WERI-Rb-1 (cell line): Measurements from ENCODE around the gene LHFPL5.

ENCODE experiments used
- DNase-seq: peaks from one replicate; pipeline ENCODE4 v3.0.0-alpha.2; 2020
- H3K27ac ChIP-seq: fragments of 250-450 bp; sonication (Bioruptor Pico); 2 replicates; pipeline ENCODE4 v1.5.1; 2020; ENCODE audit warnings: mild to moderate bottlenecking, moderate library complexity
- H3K27me3 ChIP-seq: fragments of 250-450 bp; sonication (Bioruptor Pico); 2 replicates; pipeline ENCODE4 v1.5.1; 2021; ENCODE audit warnings: mild to moderate bottlenecking, low read depth, moderate library complexity; ENCODE audit not compliant: insufficient read depth, severe bottlenecking
- H3K36me3 ChIP-seq: fragments of 250-450 bp; sonication (Bioruptor Pico); 2 replicates; pipeline ENCODE4 v1.5.1; 2020; ENCODE audit warnings: mild to moderate bottlenecking, moderate library complexity
- H3K4me3 ChIP-seq: 2 replicates; pipeline ENCODE4 v1.5.1; 2011; ENCODE audit warnings: low read depth, mild to moderate bottlenecking, control low read depth, low read length
- H3K9me3 ChIP-seq: fragments of 250-450 bp; sonication (Bioruptor Pico); 2 replicates; pipeline ENCODE4 v1.5.1; 2021; ENCODE audit warnings: mild to moderate bottlenecking, moderate library complexity; ENCODE audit not compliant: severe bottlenecking
- CTCF ChIP-seq: IDR thresholded peaks from 2 replicates; pipeline ENCODE4 v1.5.1; 2011; ENCODE audit warnings: low read depth, mild to moderate bottlenecking, control low read depth, inconsistent platforms, low read length

Gene LHFPL5

DNA sequence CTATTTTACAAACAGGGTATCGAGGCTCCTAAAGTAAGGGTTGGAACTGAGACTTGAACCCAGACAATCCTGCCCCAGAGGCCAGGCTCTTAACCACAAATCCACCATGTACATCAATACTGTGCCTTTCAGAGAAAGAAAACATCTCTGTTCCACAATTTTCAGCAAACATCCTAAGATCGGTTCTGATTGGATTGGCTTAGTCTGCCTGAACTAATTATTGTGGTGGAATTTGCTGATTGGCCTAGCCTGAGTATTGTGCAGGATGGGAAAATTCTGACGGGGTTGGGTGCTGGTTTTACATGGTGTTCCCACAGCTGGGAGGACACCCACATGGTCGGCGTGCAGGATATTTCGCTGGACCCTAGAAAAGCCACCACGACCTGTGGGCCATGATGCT is 24.4 kb upstream of the LHFPL5 start, which contains the start of gene CLPSL1:
CLPSL1 (plus strand) TSS at position 301 of the 400 bp plus-strand sequence; CDS start at position 393, 92 bp downstream.
- peaks cover 3% of the 10 kb centered on the region for H3K9me3 ChIP-seq
- H3K4me3 ChIP-seq = no peak within 1 kb of the TSS
- H3K36me3 ChIP-seq = no peaks in the 10 kb centered on the region
- no peaks in the 10 kb centered on the region for H3K27me3 ChIP-seq
- TF ChIP-seq CTCF = no peak
- H3K27ac ChIP-seq = no peak within 1 kb of the TSS
- no peak for DNase-seq

GRCh38 chr6:35781290-35781689 is 23.9 kb upstream of the LHFPL5 start:
- Histone ChIP-seq H3K27ac (no peak overlapping the region), H3K9me3 (no peaks in the 10 kb centered on the region), H3K36me3 (no peaks in the 10 kb centered on the region), H3K27me3 (no peaks in the 10 kb centered on the region), H3K4me3 (no peak overlapping the region)
- no peak for DNase-seq
- no peak for TF ChIP-seq CTCF

- no peak overlapping the region for H3K4me3 ChIP-seq
- H3K27ac ChIP-seq = no peak overlapping the region
- no peak for TF ChIP-seq CTCF
- DNase-seq = no peak
- H3K27me3 ChIP-seq = no peaks in the 10 kb centered on the region
- H3K9me3 ChIP-seq = no peaks in the 10 kb centered on the region
- H3K36me3 ChIP-seq = no peaks in the 10 kb centered on the region
Measured at GRCh38 chr6:35782424-35782823, 22.7 kb upstream of the LHFPL5 start.

DNA sequence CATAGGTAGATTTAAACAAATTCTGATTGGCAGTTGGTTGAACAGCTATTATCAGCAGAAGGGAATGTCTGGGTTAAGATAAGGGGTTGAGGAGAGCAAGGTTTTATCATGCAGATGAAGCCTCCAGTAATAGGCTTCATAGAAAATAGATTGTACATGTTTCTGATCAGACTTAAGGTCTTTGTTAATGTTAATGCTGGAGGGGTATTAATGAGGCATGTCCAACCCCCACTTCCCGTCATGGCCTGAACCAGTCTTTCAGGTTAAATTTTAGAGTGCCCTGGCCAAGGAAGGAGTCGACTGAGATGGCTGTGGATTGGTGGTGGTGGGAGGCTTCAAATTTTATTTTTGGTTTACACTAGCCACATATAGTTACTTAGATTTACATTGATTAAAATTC is 21.0 kb upstream of the LHFPL5 start:
- H3K9me3 ChIP-seq = no peaks in the 10 kb centered on the region
- TF ChIP-seq CTCF = no peak
- H3K27me3 ChIP-seq = peaks cover 3% of the 10 kb centered on the region
- H3K4me3 ChIP-seq = no peak overlapping the region
- H3K27ac ChIP-seq = no peak overlapping the region
- H3K36me3 ChIP-seq = no peaks in the 10 kb centered on the region
- DNase-seq = no peak

GRCh38 chr6:35786272-35786671 is 18.9 kb upstream of the LHFPL5 start:
- Histone ChIP-seq H3K9me3 (no peaks in the 10 kb centered on the region), H3K27ac (no peak overlapping the region), H3K27me3 (peaks cover 3% of the 10 kb centered on the region), H3K36me3 (no peaks in the 10 kb centered on the region), H3K4me3 (no peak overlapping the region)
- DNase-seq = no peak
- TF ChIP-seq CTCF = no peak

GRCh38 chr6:35786810-35787209 is 18.3 kb upstream of the LHFPL5 start:
- H3K27ac ChIP-seq = no peak overlapping the region
- no peaks in the 10 kb centered on the region for H3K9me3 ChIP-seq
- peaks cover 3% of the 10 kb centered on the region for H3K27me3 ChIP-seq
- no peak overlapping the region for H3K4me3 ChIP-seq
- DNase-seq = no peak
- no peak for TF ChIP-seq CTCF
- H3K36me3 ChIP-seq = no peaks in the 10 kb centered on the region
